Measurements from ENCODE around the gene MCC.

GRCh38 chr5:113344973-113345940 lies 143.0 kb downstream of the MCC start:
- TF ChIP-seq CTCF (IDR thresholded peaks at IDR 0.05; ENCODE audit: insufficient read depth, low read length, poor library complexity, severe bottlenecking), result no peak
- TF ChIP-seq EZH2phosphoT487 (conservative IDR thresholded peaks at IDR 0.05; ENCODE audit: low read length), result no peak
